Calu3 (cell line): ENCODE measurements around the gene ATL2. TPM values are rescaled to one million over a fixed set of nuclear protein-coding genes. Genes with fewer than 3 reads are reported as not detected.

ENCODE experiments used
- BruUV-seq: library from RNA; stranded (reverse); fragments of 400-500 nt; replicated peaks from 2 replicates; lab custom pipeline; 2021; lab: Mats Ljungman, UMichigan
- CTCF ChIA-PET: fragments of 300-600 bp; sonication (Branson Sonifier 250); formaldehyde crosslinking; loops from one replicate; lab custom pipeline; 2022; ENCODE audit warnings: antibody characterized with exemption; lab: Charles Lee
- DNase-seq: peaks from one replicate; pipeline ENCODE4 v3.0.0; 2022
- H3K27ac Mint-ChIP-seq: one replicate; pipeline ENCODE4 v1.8.0; 2022; ENCODE audit warnings: mixed read lengths; ENCODE audit not compliant: unreplicated experiment
- H3K27me3 Mint-ChIP-seq: one replicate; pipeline ENCODE4 v1.8.0; 2022; ENCODE audit warnings: mixed read lengths; ENCODE audit not compliant: unreplicated experiment
- H3K36me3 Mint-ChIP-seq: one replicate; pipeline ENCODE4 v1.8.0; 2022; ENCODE audit warnings: mild to moderate bottlenecking, moderate library complexity, mixed read lengths; ENCODE audit not compliant: insufficient read depth, unreplicated experiment
- H3K4me1 Mint-ChIP-seq: one replicate; pipeline ENCODE4 v1.8.0; 2022; ENCODE audit warnings: mild to moderate bottlenecking, low read depth, mixed read lengths; ENCODE audit not compliant: unreplicated experiment
- H3K4me3 Mint-ChIP-seq: one replicate; pipeline ENCODE4 v1.8.0; 2022; ENCODE audit warnings: mild to moderate bottlenecking, low read depth, moderate library complexity, mixed read lengths; ENCODE audit not compliant: unreplicated experiment
- H3K9me3 Mint-ChIP-seq: one replicate; pipeline ENCODE4 v1.8.0; 2022; ENCODE audit warnings: low read depth, mixed read lengths; ENCODE audit not compliant: unreplicated experiment
- intact Hi-C: fragments of 100-400 bp; cut with micrococcal nuclease; formaldehyde crosslinking; loops from one replicate; pipeline ENCODE4 v1.10.0; 2022; ENCODE audit not compliant: unreplicated experiment
- total RNA-seq: library from RNA; stranded (reverse); gene quantifications from 2 replicates; pipeline ENCODE4 v1.2.3, GENCODE V29; 2022
- TF ChIP-seq, protein P1 (sequence below): fragments of 200-600 bp; IDR thresholded peaks from one replicate; pipeline ENCODE4 v1.8.0; 2022; ENCODE audit warnings: antibody characterized with exemption; ENCODE audit not compliant: unreplicated experiment

The ATL2 gene
- total RNA-seq, 1 experiment from 2014 or later: 118 TPM

DNA sequence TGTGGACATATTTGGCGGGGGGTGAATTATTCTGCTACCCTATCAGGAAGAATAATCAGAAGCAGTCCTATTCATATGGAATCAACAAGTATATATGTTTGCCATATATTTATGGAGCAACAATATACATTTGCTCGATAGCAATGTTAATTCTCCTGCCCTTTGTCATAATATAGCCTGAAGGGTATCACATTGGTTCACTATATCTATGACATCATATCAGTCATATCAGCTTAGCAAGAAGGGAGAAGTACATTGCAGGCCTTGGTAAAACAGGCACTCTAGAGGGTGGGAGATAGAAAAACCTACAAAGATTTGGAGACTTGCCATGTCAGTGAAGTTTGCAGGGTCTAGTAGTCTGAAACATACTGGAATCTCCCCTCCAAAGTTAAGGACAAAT is 128.4 kb downstream of the ATL2 start:
- TF ChIP-seq, protein P1, sequence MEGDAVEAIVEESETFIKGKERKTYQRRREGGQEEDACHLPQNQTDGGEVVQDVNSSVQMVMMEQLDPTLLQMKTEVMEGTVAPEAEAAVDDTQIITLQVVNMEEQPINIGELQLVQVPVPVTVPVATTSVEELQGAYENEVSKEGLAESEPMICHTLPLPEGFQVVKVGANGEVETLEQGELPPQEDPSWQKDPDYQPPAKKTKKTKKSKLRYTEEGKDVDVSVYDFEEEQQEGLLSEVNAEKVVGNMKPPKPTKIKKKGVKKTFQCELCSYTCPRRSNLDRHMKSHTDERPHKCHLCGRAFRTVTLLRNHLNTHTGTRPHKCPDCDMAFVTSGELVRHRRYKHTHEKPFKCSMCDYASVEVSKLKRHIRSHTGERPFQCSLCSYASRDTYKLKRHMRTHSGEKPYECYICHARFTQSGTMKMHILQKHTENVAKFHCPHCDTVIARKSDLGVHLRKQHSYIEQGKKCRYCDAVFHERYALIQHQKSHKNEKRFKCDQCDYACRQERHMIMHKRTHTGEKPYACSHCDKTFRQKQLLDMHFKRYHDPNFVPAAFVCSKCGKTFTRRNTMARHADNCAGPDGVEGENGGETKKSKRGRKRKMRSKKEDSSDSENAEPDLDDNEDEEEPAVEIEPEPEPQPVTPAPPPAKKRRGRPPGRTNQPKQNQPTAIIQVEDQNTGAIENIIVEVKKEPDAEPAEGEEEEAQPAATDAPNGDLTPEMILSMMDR: no peak
- peaks cover 12% of the 10 kb centered on the region for H3K4me1 Mint-ChIP-seq
- CTCF ChIA-PET: interaction anchor here (0.6 kb wide), 1 partner anchor 13 kb away, joined by 3 read pairs; no protein-coding TSS in a partner anchor
- no peaks in the 10 kb centered on the region for H3K36me3 Mint-ChIP-seq
- DNase-seq: no peak
- no peak overlapping the region for H3K4me3 Mint-ChIP-seq
- no peaks in the 10 kb centered on the region for H3K9me3 Mint-ChIP-seq
- H3K27me3 Mint-ChIP-seq: no peaks in the 10 kb centered on the region
- intact Hi-C loops: no loop called here
- H3K27ac Mint-ChIP-seq: no peak overlapping the region
- no TSS peak for BruUV-seq

DNA sequence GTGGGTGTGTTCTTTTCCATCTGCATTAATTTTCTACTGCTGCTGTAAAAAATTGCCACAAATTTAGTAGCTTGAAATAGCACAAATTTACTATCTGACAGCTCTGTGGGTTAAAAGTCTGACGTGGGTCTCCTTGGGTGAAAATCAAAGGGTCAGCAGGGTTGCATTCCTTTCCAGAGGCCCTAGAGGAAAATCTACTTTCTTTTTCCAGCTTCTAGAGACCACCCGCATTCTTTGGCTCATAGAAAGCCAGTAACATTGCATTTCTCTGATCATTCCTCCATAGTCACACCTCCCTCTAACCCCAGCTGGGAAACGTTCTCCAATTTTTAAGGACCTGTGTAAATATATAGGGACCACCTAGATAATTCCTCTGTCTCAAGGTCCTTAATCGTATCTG is 128.8 kb downstream of the ATL2 start:
- TF ChIP-seq, protein P1: no peak
- intact Hi-C loops: no loop called here
- BruUV-seq: no TSS peak
- Mint-ChIP-seq H3K4me3 (no peak overlapping the region), H3K4me1 (peaks cover 12% of the 10 kb centered on the region), H3K9me3 (no peaks in the 10 kb centered on the region), H3K27ac (no peak overlapping the region), H3K36me3 (no peaks in the 10 kb centered on the region), H3K27me3 (no peaks in the 10 kb centered on the region)
- DNase-seq: no peak
- CTCF ChIA-PET: interaction anchor here (0.6 kb wide), 1 partner anchor 13 kb away, joined by 3 read pairs; no protein-coding TSS in a partner anchor

DNA sequence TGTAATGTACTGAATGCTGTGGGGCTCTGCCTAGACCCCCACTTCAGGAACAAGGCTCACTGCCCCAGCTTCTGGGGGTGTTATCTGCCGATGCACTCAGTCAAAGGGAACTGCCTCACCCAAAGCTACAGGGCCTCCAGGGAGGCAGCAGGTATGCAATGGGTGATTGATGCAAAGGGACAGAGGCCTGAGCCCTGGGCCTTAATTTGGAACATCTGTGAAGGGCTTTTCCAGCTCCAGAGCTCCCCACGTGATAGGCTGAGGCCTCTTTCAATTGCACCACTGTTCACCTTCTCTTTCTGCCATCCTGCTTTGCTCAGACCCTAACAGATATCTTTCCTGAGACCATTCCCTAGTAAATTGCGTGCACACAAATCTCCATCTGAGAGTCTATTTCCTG is 131.0 kb downstream of the ATL2 start:
- CTCF ChIA-PET: interaction anchor here (0.9 to 1.6 kb wide), 2 partner anchors 15 to 170 kb away, joined by 4 read pairs; partner anchors contain the start of gene CYP1B1
- Mint-ChIP-seq H3K4me1 (peaks cover 12% of the 10 kb centered on the region), H3K4me3 (no peak overlapping the region), H3K27me3 (no peaks in the 10 kb centered on the region), H3K36me3 (no peaks in the 10 kb centered on the region), H3K27ac (no peak overlapping the region), H3K9me3 (no peaks in the 10 kb centered on the region)
- BruUV-seq: no TSS peak
- TF ChIP-seq, protein P1: no peak
- no peak for DNase-seq
- intact Hi-C loops: no loop called here

DNA sequence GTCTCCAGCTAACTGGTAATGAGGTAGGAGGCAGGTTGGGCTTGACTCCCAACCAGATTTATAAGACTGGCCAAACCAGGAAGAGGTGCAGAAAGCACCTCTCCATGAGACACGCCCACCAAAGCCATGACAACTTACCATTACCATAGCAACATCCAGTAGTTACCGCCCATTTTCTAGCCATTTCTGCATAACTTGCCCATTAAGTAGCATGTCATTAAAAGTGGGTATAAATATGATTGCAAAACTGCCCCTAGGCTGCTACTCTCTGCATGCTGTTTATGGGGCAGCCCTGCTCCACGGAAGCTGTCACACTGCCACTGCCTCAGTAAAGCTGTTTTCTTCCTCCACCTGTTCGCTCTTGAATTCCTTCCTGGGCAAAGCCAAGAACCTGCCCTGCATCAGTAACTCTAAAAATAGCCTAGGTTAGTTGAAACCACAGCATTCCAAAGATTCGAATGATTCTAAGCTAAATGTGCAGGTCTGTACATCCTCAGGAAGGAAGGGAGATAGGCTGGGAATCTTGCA is 131.9 kb downstream of the ATL2 start:
- peaks cover 12% of the 10 kb centered on the region for H3K4me1 Mint-ChIP-seq
- no peaks in the 10 kb centered on the region for H3K36me3 Mint-ChIP-seq
- no peaks in the 10 kb centered on the region for H3K9me3 Mint-ChIP-seq
- intact Hi-C loops: no loop called here
- H3K27me3 Mint-ChIP-seq: no peaks in the 10 kb centered on the region
- no peak overlapping the region for H3K4me3 Mint-ChIP-seq
- DNase-seq: peak; percentile 31
- CTCF ChIA-PET: interaction anchor here (0.9 to 1.6 kb wide), 2 partner anchors 14 to 169 kb away, joined by 4 read pairs; partner anchors contain the start of gene CYP1B1
- no TSS peak for BruUV-seq
- TF ChIP-seq, protein P1: no peak
- no peak overlapping the region for H3K27ac Mint-ChIP-seq
